Endothelial cell of umbilical vein (primary cell): ENCODE data around the gene COL6A2. TPM values are rescaled to one million over a fixed set of nuclear protein-coding genes. Genes with fewer than 3 reads are reported as not detected.

Source experiments
- BruUV-seq: library from RNA; stranded (reverse); fragments of 400-500 nt; replicated peaks from 2 replicates; lab custom pipeline; 2021; lab: Mats Ljungman, UMichigan
- CTCF ChIA-PET: fragments of 300-600, 350-600 bp; sonication (Branson Sonifier 250); formaldehyde crosslinking; loops from one replicate; lab custom pipeline; 2021; ENCODE audit warnings: antibody characterized with exemption, inconsistent platforms; lab: Charles Lee
- POLR2A ChIA-PET: fragments of 300-600, 350-600 bp; sonication (Branson Sonifier 250); formaldehyde crosslinking; loops from one replicate; lab custom pipeline; 2021; ENCODE audit warnings: antibody characterized with exemption, inconsistent platforms; lab: Charles Lee
- DNase-seq: peaks from one replicate; pipeline ENCODE4 v3.0.0-alpha.2; 2011; ENCODE audit warnings: low read depth, low spot score
- FAIRE-seq: peaks from 2 replicates; lab custom pipeline; 2011; peaks lifted over from hg19 to GRCh38; lab: Jason Lieb, UNC
- H2AFZ ChIP-seq: 2 replicates; pipeline ENCODE4 v1.6.0; 2012; ENCODE audit warnings: low read depth, low read length, control low read depth, inconsistent platforms
- H3K27ac ChIP-seq: 2 replicates; pipeline ENCODE4 v1.5.1; 2011; ENCODE audit warnings: low read depth, mild to moderate bottlenecking, control low read depth, low read length, moderate library complexity; ENCODE audit not compliant: insufficient read depth
- H3K27me3 ChIP-seq, 2 experiments: 2 replicates each; pipeline versions ENCODE4 v1.6.0 to v1.6.1; 2011; ENCODE audit warnings: low read length in 2 of 2, mixed read lengths in 1 of 2; ENCODE audit not compliant: control insufficient read depth in 2 of 2, insufficient read depth in 2 of 2
- H3K36me3 ChIP-seq, 2 experiments: 2 replicates in 1 of 2; 3 replicates in 1 of 2; pipeline ENCODE4 v1.5.1; 2011; ENCODE audit warnings: low read length in 2 of 2, mild to moderate bottlenecking in 1 of 2, moderate library complexity in 1 of 2; ENCODE audit not compliant: control insufficient read depth in 2 of 2, insufficient read depth in 2 of 2; ENCODE audit errors: extremely low read depth in 1 of 2
- H3K4me1 ChIP-seq: 3 replicates; pipeline ENCODE4 v1.5.1; 2011; ENCODE audit warnings: mild to moderate bottlenecking, low read length; ENCODE audit not compliant: control insufficient read depth, insufficient read depth; ENCODE audit errors: extremely low read depth
- H3K4me2 ChIP-seq: 2 replicates; pipeline ENCODE4 v1.6.1; 2011; ENCODE audit warnings: low read length, control low read depth, mixed read lengths; ENCODE audit not compliant: insufficient read depth
- H3K4me3 ChIP-seq, 3 experiments: fragments of 200-600 bp in 1 of 3; sonication (generic), shearing (Covaris generic) in 1 of 3; replicated peaks in 1 of 3; 2 replicates each; pipeline ENCODE4 v1.5.1; 2011 to 2016; ENCODE audit warnings: control low read depth in 3 of 3, low read length in 3 of 3, mild to moderate bottlenecking in 2 of 3, inconsistent platforms in 1 of 3, low read depth in 1 of 3, moderate library complexity in 1 of 3; ENCODE audit not compliant: insufficient read depth in 1 of 3
- H3K79me2 ChIP-seq: 2 replicates; pipeline ENCODE4 v1.6.0; 2012; ENCODE audit warnings: low read length, inconsistent platforms; ENCODE audit not compliant: control insufficient read depth, insufficient read depth
- H3K9ac ChIP-seq: replicated peaks from 2 replicates; pipeline ENCODE3; 2011; ENCODE audit warnings: low read length, control low read depth; ENCODE audit not compliant: insufficient read depth; ENCODE audit errors: extremely low read depth
- H3K9me1 ChIP-seq: replicated peaks from 3 replicates; pipeline ENCODE4 v1.6.0; 2011; ENCODE audit warnings: mild to moderate bottlenecking, low read length; ENCODE audit not compliant: control insufficient read depth, insufficient read depth; ENCODE audit errors: extremely low read depth
- H3K9me3 ChIP-seq: replicated peaks from 2 replicates; pipeline ENCODE4 v1.5.1; 2012; ENCODE audit warnings: low read length, inconsistent platforms; ENCODE audit not compliant: control insufficient read depth, insufficient read depth
- H4K20me1 ChIP-seq: replicated peaks from 2 replicates; pipeline ENCODE3; 2011; ENCODE audit warnings: mild to moderate bottlenecking, low read length; ENCODE audit not compliant: control insufficient read depth, insufficient read depth; ENCODE audit errors: extremely low read depth
- EZH2 ChIP-seq: IDR thresholded peaks from 2 replicates; pipeline ENCODE4 v1.6.1; 2012; ENCODE audit warnings: borderline replicate concordance, low read depth, mild to moderate bottlenecking, moderate library complexity, low read length, inconsistent platforms; ENCODE audit not compliant: severe bottlenecking
- FOS ChIP-seq: IDR thresholded peaks from 2 replicates; pipeline ENCODE4 v1.6.1; 2011; ENCODE audit warnings: mild to moderate bottlenecking, low read length, moderate library complexity, borderline replicate concordance; ENCODE audit not compliant: insufficient read depth
- GATA2 ChIP-seq: IDR thresholded peaks from 2 replicates; pipeline ENCODE4 v1.7.0; 2011; ENCODE audit warnings: low read depth, mild to moderate bottlenecking, moderate library complexity, mixed read lengths, low read length; ENCODE audit not compliant: insufficient read length, insufficient read depth
- JUN ChIP-seq: IDR thresholded peaks from 2 replicates; pipeline ENCODE4 v1.6.1; 2011; ENCODE audit warnings: borderline replicate concordance, low read depth; ENCODE audit not compliant: insufficient read length, insufficient read depth
- POLR2AphosphoS5 ChIP-seq: IDR thresholded peaks from 2 replicates; pipeline ENCODE4 v1.6.1; 2012; ENCODE audit warnings: low read depth, mild to moderate bottlenecking, control low read depth, low read length, moderate library complexity; ENCODE audit not compliant: insufficient read depth
- dilution Hi-C: fragments of 300-500 bp; cut with MboI; formaldehyde crosslinking; loops from one replicate; pipeline ENCODE4 v1.15.0; 2019; ENCODE audit warnings: low sequenced_read_pairs; ENCODE audit not compliant: extremely low pct_ligation_motif_present
- intact Hi-C: fragments of 100-400 bp; cut with micrococcal nuclease; formaldehyde crosslinking; loops from one replicate; pipeline ENCODE4 v1.10.0; 2022
- polyA plus RNA-seq, 4 experiments: library from polyadenylated mRNA; depleted of rRNA in 3 of 4; stranded (reverse) in 3 of 4; unstranded in 1 of 4; fragments of >200 nt; gene quantifications; 2 replicates each; pipeline versions ENCODE4 v1.2.1 to v1.2.3, GENCODE V29; 2011 to 2012; ENCODE audit warnings: missing spikeins in 1 of 4
- total RNA-seq: library from RNA; stranded (reverse); gene quantifications from 2 replicates; pipeline ENCODE4 v1.2.3, GENCODE V29; 2021
- TF ChIP-seq, protein P1 (sequence below): IDR thresholded peaks from 2 replicates; pipeline ENCODE4 v1.6.1; 2011; ENCODE audit not compliant: insufficient read depth, insufficient read length
- TF ChIP-seq, protein P2 (sequence below), 2 donors: IDR thresholded peaks; 1 replicate in 1 of 2; 2 replicates in 1 of 2; pipeline ENCODE4 v1.5.1; 2011; ENCODE audit warnings: low read length in 2 of 2, mild to moderate bottlenecking in 2 of 2, moderate library complexity in 2 of 2, control low read depth in 1 of 2, inconsistent platforms in 1 of 2, low read depth in 1 of 2; ENCODE audit not compliant: insufficient read depth in 1 of 2; ENCODE audit errors: extremely low read depth in 1 of 2

COL6A2 gene
- total and polyA plus RNA-seq, 2 donors (not counting 3 experiments of a cell fraction or from before 2014, with no cell fraction given) = 3.4 to 6.1 TPM

DNA sequence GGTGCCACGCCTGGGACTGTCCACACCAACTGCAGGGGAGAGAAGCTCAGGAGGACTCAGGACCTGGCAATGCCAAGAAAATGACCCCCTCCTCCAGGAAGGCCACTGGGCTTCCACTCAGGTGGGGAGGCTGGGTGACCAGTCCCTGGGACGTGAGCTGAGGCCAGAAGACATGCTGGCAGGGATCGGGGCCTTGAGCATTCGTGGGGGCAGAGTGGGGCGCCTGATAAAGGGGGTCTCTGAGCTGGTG is 15.3 kb upstream of the COL6A2 start:
- BruUV-seq = no TSS peak

More for the DNA sequence above, 15.3 kb upstream of the COL6A2 start:
- ChIA-PET POLR2A (no interaction called here), CTCF (no interaction called here)
- dilution Hi-C loops = no loop called here
- DNase-seq (no peak), FAIRE-seq (no peak)
- H3K79me2 ChIP-seq = no peaks in the 10 kb centered on the region
- no peak overlapping the region for H3K27ac ChIP-seq
- peaks cover 0 to 1% of the 10 kb centered on the region in 2 experiments for H3K27me3 ChIP-seq
- no peak overlapping the region for H3K9ac ChIP-seq
- H3K9me3 ChIP-seq = no peaks in the 10 kb centered on the region
- H3K4me2 ChIP-seq = no peak overlapping the region
- intact Hi-C loops = no loop called here
- no peak overlapping the region for H3K4me3 ChIP-seq
- H3K36me3 ChIP-seq = no peaks in the 10 kb centered on the region
- no peaks in the 10 kb centered on the region for H3K9me1 ChIP-seq
- TF ChIP-seq, protein P1, sequence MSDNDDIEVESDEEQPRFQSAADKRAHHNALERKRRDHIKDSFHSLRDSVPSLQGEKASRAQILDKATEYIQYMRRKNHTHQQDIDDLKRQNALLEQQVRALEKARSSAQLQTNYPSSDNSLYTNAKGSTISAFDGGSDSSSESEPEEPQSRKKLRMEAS = no peak
- TF ChIP-seq, protein P2, sequence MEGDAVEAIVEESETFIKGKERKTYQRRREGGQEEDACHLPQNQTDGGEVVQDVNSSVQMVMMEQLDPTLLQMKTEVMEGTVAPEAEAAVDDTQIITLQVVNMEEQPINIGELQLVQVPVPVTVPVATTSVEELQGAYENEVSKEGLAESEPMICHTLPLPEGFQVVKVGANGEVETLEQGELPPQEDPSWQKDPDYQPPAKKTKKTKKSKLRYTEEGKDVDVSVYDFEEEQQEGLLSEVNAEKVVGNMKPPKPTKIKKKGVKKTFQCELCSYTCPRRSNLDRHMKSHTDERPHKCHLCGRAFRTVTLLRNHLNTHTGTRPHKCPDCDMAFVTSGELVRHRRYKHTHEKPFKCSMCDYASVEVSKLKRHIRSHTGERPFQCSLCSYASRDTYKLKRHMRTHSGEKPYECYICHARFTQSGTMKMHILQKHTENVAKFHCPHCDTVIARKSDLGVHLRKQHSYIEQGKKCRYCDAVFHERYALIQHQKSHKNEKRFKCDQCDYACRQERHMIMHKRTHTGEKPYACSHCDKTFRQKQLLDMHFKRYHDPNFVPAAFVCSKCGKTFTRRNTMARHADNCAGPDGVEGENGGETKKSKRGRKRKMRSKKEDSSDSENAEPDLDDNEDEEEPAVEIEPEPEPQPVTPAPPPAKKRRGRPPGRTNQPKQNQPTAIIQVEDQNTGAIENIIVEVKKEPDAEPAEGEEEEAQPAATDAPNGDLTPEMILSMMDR (IDR thresholded peaks at IDR 0.05; ENCODE audit: extremely low read depth in 1 of 2, insufficient read depth in 1 of 2, low read depth in 1 of 2, low read length in 2 of 2) = no peak
- no peak for TF ChIP-seq GATA2
- TF ChIP-seq FOS = no peak
- TF ChIP-seq POLR2AphosphoS5 = no peak
- TF ChIP-seq JUN = no peak
- no peak for TF ChIP-seq EZH2
- H4K20me1 ChIP-seq = no peaks in the 10 kb centered on the region
- H3K4me1 ChIP-seq = no peaks in the 10 kb centered on the region
- H2AFZ ChIP-seq = no peak overlapping the region
